Measurements from ENCODE around the gene GABARAPL2. TPM values are rescaled to one million over a fixed set of nuclear protein-coding genes. Genes with fewer than 3 reads are reported as not detected.

The GABARAPL2 gene
- total and polyA plus RNA-seq, 7 experiments from 2014 or later = 57.9 to 293 (median 79.6) TPM

DNA sequence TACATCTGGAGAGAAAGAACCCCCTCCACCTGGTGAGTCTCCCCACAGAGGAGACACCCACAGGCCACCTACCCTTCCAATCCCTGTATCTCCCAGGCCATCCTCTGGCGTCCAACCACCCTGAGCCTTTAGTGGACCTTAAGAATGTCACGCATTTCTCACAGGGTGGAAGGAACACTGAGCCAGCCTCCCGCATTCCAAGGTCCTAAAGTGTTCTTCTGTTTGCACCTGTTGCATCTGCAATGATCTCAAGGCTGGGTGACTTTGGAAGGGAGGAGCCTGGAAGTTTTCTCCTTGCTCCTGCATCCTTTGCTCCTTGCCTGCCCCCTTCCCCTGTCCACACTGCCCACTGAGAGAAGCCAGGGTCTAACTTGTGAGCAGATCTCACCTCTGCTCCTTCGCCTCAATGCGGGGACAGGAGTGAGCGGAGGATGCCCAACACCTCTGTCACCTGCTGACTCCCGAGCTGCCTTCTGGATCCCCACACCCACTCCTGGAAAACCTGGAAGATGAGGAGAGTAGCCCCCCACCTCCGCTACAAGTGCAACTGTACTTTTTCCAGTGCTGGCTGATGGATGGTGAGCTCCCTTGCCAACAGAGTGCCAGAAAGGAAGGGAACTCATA, 33.9 kb upstream of the GABARAPL2 start:
- DNase-seq (no peak), ATAC-seq (no peak)
- Mint-ChIP-seq H3K36me3 (no peaks in the 10 kb centered on the region), H3K9me3 (peaks cover 0 to 2% (median 0%) of the 10 kb centered on the region in 11 donors), H3K4me3 (no peak overlapping the region), H3K4me1 (no peaks in the 10 kb centered on the region), H3K27me3 (peaks cover 0 to 4% (median 0%) of the 10 kb centered on the region in 5 donors), H3K27ac (no peak overlapping the region)
- Histone ChIP-seq H3K4me3 (ENCODE audit: low read length) (no peak overlapping the region), H3K27ac (ENCODE audit: low read depth, low read length) (no peak overlapping the region), H3K4me1 (ENCODE audit: control insufficient read depth in 2 of 2, insufficient read depth in 2 of 2, low read length in 2 of 2) (no peaks in the 10 kb centered on the region), H3K27me3 (ENCODE audit: control insufficient read depth in 2 of 2, insufficient read depth in 2 of 2, low read length in 2 of 2) (no peaks in the 10 kb centered on the region), H3K36me3 (ENCODE audit: control insufficient read depth in 2 of 3, insufficient read depth in 3 of 3, low read length in 3 of 3) (no peaks in the 10 kb centered on the region), H3K9me3 (ENCODE audit: control insufficient read depth in 2 of 3, low read length in 3 of 3) (no peaks in the 10 kb centered on the region)
- intact Hi-C loops (cut with micrococcal nuclease) = no loop called here
- POLR2A ChIA-PET = no interaction called here
- CTCF ChIA-PET = no interaction called here

DNA sequence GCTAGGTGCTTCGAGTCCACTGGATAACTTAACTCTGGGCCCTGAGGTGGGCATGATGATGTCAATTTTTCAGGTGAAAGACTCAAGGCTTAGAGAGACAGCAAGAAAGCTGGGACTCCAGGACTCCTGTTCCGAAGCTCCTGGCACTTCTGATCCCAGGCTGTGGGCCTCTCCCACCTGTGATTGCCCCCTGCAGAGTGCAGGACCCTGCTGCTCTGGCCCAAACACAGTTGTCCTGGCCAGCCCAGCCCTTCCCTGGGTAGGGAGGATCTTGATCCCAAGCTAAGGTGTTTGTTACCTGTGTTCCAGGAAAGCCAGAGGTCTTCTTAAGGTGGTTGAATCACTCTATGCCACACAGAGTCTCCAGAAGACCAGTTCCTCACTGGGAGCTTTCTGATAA, 33.4 kb upstream of the GABARAPL2 start:
- Histone ChIP-seq H3K9me3 (ENCODE audit: control insufficient read depth in 2 of 3, low read length in 3 of 3) (no peaks in the 10 kb centered on the region), H3K4me1 (ENCODE audit: control insufficient read depth in 2 of 2, insufficient read depth in 2 of 2, low read length in 2 of 2) (no peaks in the 10 kb centered on the region), H3K27me3 (ENCODE audit: control insufficient read depth in 2 of 2, insufficient read depth in 2 of 2, low read length in 2 of 2) (no peaks in the 10 kb centered on the region), H3K4me3 (ENCODE audit: low read length) (no peak overlapping the region), H3K27ac (ENCODE audit: low read depth, low read length) (no peak overlapping the region), H3K36me3 (ENCODE audit: control insufficient read depth in 2 of 3, insufficient read depth in 3 of 3, low read length in 3 of 3) (no peaks in the 10 kb centered on the region)
- CTCF ChIA-PET = no interaction called here
- intact Hi-C loops (cut with micrococcal nuclease) = no loop called here
- Mint-ChIP-seq H3K9me3 (peaks cover 0 to 2% (median 0%) of the 10 kb centered on the region in 11 donors), H3K4me3 (no peak overlapping the region), H3K4me1 (no peaks in the 10 kb centered on the region), H3K27me3 (peaks cover 0 to 4% (median 0%) of the 10 kb centered on the region in 5 donors), H3K27ac (no peak overlapping the region), H3K36me3 (no peaks in the 10 kb centered on the region)
- POLR2A ChIA-PET = no interaction called here
- DNase-seq (no peak), ATAC-seq (no peak)

DNA sequence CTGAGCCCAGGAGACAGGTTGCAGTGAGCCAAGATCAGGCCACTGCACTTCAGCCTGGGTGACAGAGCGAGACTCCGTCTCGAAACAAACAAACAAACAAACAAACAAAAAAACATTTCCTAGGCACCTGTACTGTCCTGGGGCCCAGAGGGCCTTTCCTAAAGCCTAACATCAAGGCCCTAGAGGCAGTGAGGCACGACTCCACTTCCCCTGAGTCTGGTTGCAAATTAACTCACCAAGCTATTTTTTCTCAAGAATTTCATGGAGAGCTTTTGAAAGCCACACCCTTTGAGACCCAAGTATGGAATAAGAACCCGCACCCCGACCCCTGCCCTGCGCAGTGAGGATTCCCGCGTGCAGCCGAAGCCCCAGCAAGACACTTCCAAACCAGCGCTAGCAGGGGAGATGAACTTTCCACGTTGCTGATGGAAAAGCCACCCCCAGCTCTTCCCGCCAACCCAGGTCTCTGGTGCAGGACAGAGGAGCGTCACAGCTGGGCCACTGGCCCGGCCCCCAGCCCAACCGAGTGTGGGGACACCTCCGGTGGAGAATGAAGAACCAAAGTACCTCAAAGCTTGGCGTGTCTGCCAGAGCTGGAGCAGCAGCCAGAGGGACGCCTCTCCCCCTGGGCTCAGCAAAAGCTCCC, 31.5 kb upstream of the GABARAPL2 start:
- no peak for ATAC-seq
- H3K36me3 Mint-ChIP-seq = no peaks in the 10 kb centered on the region
- H3K36me3 ChIP-seq (ENCODE audit: control insufficient read depth in 2 of 3, insufficient read depth in 3 of 3, low read length in 3 of 3) = no peaks in the 10 kb centered on the region
- H3K4me3 Mint-ChIP-seq = no peak overlapping the region
- intact Hi-C loops (cut with micrococcal nuclease) = no loop called here
- H3K4me3 ChIP-seq (ENCODE audit: low read length) = no peak overlapping the region
- H3K9me3 Mint-ChIP-seq = no peaks in the 10 kb centered on the region
- H3K27me3 ChIP-seq (ENCODE audit: control insufficient read depth in 2 of 2, insufficient read depth in 2 of 2, low read length in 2 of 2) = no peaks in the 10 kb centered on the region
- POLR2A ChIA-PET = no interaction called here
- no peaks in the 10 kb centered on the region for H3K9me3 ChIP-seq (ENCODE audit: control insufficient read depth in 2 of 3, low read length in 3 of 3)
- DNase-seq = no peak
- no peaks in the 10 kb centered on the region for H3K4me1 Mint-ChIP-seq
- no peak overlapping the region for H3K27ac Mint-ChIP-seq
- no peak overlapping the region for H3K27ac ChIP-seq (ENCODE audit: low read depth, low read length)
- H3K27me3 Mint-ChIP-seq = peaks cover 0 to 4% (median 0%) of the 10 kb centered on the region in 5 donors
- no peaks in the 10 kb centered on the region for H3K4me1 ChIP-seq (ENCODE audit: control insufficient read depth in 2 of 2, insufficient read depth in 2 of 2, low read length in 2 of 2)
- CTCF ChIA-PET = no interaction called here

DNA sequence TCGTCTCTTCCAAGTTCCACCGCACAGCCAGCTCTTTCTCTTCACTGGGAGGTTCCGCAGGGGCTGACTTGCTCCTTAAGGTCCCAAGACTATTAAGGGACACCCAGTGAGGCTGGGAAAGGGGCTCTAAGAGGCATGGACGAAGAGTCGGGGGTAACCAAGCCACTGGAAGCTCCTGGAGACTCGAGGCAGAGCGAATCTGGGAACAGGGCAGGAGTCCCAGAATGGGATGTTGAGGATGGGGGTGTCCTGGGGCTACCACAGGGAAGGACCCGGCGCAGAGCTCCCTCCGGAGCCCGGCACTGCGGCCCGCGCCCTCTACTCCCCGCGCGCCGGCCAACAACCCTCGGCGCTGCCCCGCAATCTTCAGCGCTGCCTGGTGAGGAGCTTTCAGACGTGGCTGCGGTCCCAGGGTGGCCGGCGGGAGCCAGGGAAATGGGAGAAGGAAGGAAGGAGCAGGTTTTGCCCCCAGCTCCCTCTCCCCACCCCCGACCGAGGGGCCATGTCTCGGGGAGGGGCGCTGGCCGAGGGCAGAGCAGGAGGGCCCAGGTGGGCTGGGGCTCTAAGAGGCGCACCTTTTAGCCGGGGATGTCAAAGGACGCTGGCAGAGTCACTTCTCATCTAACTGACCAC, 30.9 kb upstream of the GABARAPL2 start:
- H3K27ac ChIP-seq (ENCODE audit: low read depth, low read length) = no peak overlapping the region
- H3K4me1 ChIP-seq (ENCODE audit: control insufficient read depth in 2 of 2, insufficient read depth in 2 of 2, low read length in 2 of 2) = no peaks in the 10 kb centered on the region
- H3K27ac Mint-ChIP-seq = no peak overlapping the region
- intact Hi-C loops (cut with micrococcal nuclease) = no loop called here
- H3K27me3 Mint-ChIP-seq = peaks cover 0 to 4% (median 0%) of the 10 kb centered on the region in 5 donors
- peaks cover 0 to 1% (median 0%) of the 10 kb centered on the region in 7 donors for H3K4me1 Mint-ChIP-seq
- no peak overlapping the region for H3K4me3 ChIP-seq (ENCODE audit: low read length)
- no peak overlapping the region for H3K4me3 Mint-ChIP-seq
- no peaks in the 10 kb centered on the region for H3K27me3 ChIP-seq (ENCODE audit: control insufficient read depth in 2 of 2, insufficient read depth in 2 of 2, low read length in 2 of 2)
- no peaks in the 10 kb centered on the region for H3K9me3 ChIP-seq (ENCODE audit: control insufficient read depth in 2 of 3, low read length in 3 of 3)
- no peak for DNase-seq
- ChIA-PET POLR2A (no interaction called here), CTCF (no interaction called here)
- H3K36me3 Mint-ChIP-seq = no peaks in the 10 kb centered on the region
- ATAC-seq = no peak
- no peaks in the 10 kb centered on the region for H3K36me3 ChIP-seq (ENCODE audit: control insufficient read depth in 2 of 3, insufficient read depth in 3 of 3, low read length in 3 of 3)
- no peaks in the 10 kb centered on the region for H3K9me3 Mint-ChIP-seq

DNA sequence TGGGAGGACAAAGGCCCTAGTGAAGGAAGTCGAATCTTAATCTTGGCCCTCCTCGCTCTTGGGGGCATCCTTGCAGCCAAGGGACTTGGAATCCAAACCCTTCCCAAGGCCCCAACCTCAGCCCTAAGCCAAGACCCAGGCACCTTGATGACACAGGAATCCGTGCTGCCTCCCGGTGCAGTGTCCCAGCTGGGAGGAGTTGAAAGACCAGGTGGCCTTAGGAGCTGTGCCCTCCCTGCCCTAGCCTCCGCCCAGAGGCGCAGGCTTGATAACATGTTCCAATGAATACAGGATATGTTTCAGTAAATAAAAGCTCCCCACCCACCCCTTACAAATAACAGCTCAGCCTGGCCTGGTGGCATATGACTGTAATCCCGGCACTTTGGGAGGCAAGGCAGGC, 30.3 kb upstream of the GABARAPL2 start, which contains the start of gene CHST5:
CHST5 (minus strand) TSS at position 208 of the 400 bp plus-strand sequence. CDS start 5,724 bp downstream, outside the sequence.
- peaks cover 0 to 4% (median 0%) of the 10 kb centered on the region in 7 donors for H3K4me1 Mint-ChIP-seq
- H3K9me3 Mint-ChIP-seq = no peaks in the 10 kb centered on the region
- no peak for DNase-seq
- POLR2A ChIA-PET = no interaction called here
- ATAC-seq = no peak
- no peak within 1 kb of the TSS for H3K27ac Mint-ChIP-seq
- no peak within 1 kb of the TSS for H3K27ac ChIP-seq (ENCODE audit: low read depth, low read length)
- H3K27me3 Mint-ChIP-seq = peaks cover 0 to 4% (median 0%) of the 10 kb centered on the region in 5 donors
- no peaks in the 10 kb centered on the region for H3K36me3 Mint-ChIP-seq
- no peak within 1 kb of the TSS for H3K4me3 Mint-ChIP-seq
- no peaks in the 10 kb centered on the region for H3K27me3 ChIP-seq (ENCODE audit: control insufficient read depth in 2 of 2, insufficient read depth in 2 of 2, low read length in 2 of 2)
- H3K4me3 ChIP-seq (ENCODE audit: low read length) = no peak within 1 kb of the TSS
- intact Hi-C loops (cut with micrococcal nuclease) = no loop called here
- no peaks in the 10 kb centered on the region for H3K4me1 ChIP-seq (ENCODE audit: control insufficient read depth in 2 of 2, insufficient read depth in 2 of 2, low read length in 2 of 2)
- no peaks in the 10 kb centered on the region for H3K9me3 ChIP-seq (ENCODE audit: control insufficient read depth in 2 of 3, low read length in 3 of 3)
- H3K36me3 ChIP-seq (ENCODE audit: control insufficient read depth in 2 of 3, insufficient read depth in 3 of 3, low read length in 3 of 3) = no peaks in the 10 kb centered on the region
- CTCF ChIA-PET = no interaction called here

DNA sequence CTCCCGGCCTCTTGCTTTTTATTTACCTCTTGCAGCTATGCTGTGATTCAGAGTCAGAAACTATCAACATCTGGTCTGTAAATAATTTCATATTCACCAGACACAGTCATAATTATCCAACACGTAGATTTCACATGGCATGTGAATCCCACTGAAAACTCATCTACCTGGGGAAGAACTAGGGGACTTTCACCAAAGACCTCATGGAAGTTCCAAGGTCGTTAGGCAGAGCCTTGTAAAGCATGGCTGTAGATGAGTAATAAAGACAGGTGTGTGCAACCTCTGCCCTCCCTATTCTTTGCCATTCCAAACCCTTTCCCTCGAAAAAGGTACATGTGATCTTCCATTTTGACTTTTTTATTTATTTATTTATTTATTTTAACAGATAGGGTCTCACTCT, 28.4 kb upstream of the GABARAPL2 start:
- H3K4me3 Mint-ChIP-seq = no peak overlapping the region
- no peaks in the 10 kb centered on the region for H3K4me1 ChIP-seq (ENCODE audit: control insufficient read depth in 2 of 2, insufficient read depth in 2 of 2, low read length in 2 of 2)
- no peaks in the 10 kb centered on the region for H3K27me3 ChIP-seq (ENCODE audit: control insufficient read depth in 2 of 2, insufficient read depth in 2 of 2, low read length in 2 of 2)
- intact Hi-C loops (cut with micrococcal nuclease) = no loop called here
- no peaks in the 10 kb centered on the region for H3K9me3 Mint-ChIP-seq
- H3K36me3 ChIP-seq (ENCODE audit: control insufficient read depth in 2 of 3, insufficient read depth in 3 of 3, low read length in 3 of 3) = no peaks in the 10 kb centered on the region
- ATAC-seq (no peak), DNase-seq (no peak)
- CTCF ChIA-PET = no interaction called here
- H3K4me3 ChIP-seq (ENCODE audit: low read length) = no peak overlapping the region
- H3K36me3 Mint-ChIP-seq = no peaks in the 10 kb centered on the region
- POLR2A ChIA-PET = no interaction called here
- H3K27ac Mint-ChIP-seq = no peak overlapping the region
- no peaks in the 10 kb centered on the region for H3K27me3 Mint-ChIP-seq
- no peaks in the 10 kb centered on the region for H3K9me3 ChIP-seq (ENCODE audit: control insufficient read depth in 2 of 3, low read length in 3 of 3)
- no peak overlapping the region for H3K27ac ChIP-seq (ENCODE audit: low read depth, low read length)
- peaks cover 0 to 4% (median 0%) of the 10 kb centered on the region in 7 donors for H3K4me1 Mint-ChIP-seq

Data from naive thymus-derived CD4-positive, alpha-beta T cell (primary cell).